SK-N-SH (cell line): ENCODE measurements around the gene KLHL42. TPM values are rescaled to one million over a fixed set of nuclear protein-coding genes. Genes with fewer than 3 reads are reported as not detected.

Experiments used
- CTCF ChIA-PET: fragments of 300-600, 350-600 bp; formaldehyde crosslinking; extraction: SDS; loops from one replicate; lab custom pipeline; 2021; lab: Yijun Ruan, JAX
- POLR2A ChIA-PET: fragments of 350-600 bp; sonication (Branson Sonifier 250); formaldehyde crosslinking; extraction: SDS; loops from one replicate; lab custom pipeline; 2020; ENCODE audit warnings: antibody characterized with exemption, inconsistent platforms; lab: Yijun Ruan, JAX
- DNase-seq: peaks from one replicate; pipeline ENCODE4 v3.0.0; 2012
- H2AFZ ChIP-seq: fragments of 200-600 bp; sonication (generic); 2 replicates; pipeline ENCODE4 v1.8.1; 2016; ENCODE audit warnings: antibody characterized with exemption, mild to moderate bottlenecking, low read depth
- H3F3A ChIP-seq: fragments of 200-600 bp; sonication (generic); replicated peaks from 2 replicates; pipeline ENCODE3; 2016; ENCODE audit warnings: antibody characterized with exemption, mild to moderate bottlenecking; ENCODE audit not compliant: insufficient read depth
- H3K27ac ChIP-seq, 2 experiments: fragments of 200-500 bp in 1 of 2; fragments of 200-600 bp in 1 of 2; sonication (Bioruptor generic) in 1 of 2; sonication (generic), shearing (Covaris generic) in 1 of 2; 2 replicates each; pipeline versions ENCODE4 v1.5.1 to v1.6.1; 2014 to 2016; ENCODE audit warnings: low read depth in 2 of 2, inconsistent platforms in 1 of 2, low read length in 1 of 2, mild to moderate bottlenecking in 1 of 2, mixed read lengths in 1 of 2
- H3K27me3 ChIP-seq: fragments of 200-600 bp; sonication (generic), shearing (Covaris generic); 2 replicates; pipeline ENCODE4 v1.6.1; 2016; ENCODE audit warnings: mixed run types; ENCODE audit not compliant: insufficient read depth
- H3K36me3 ChIP-seq, 2 experiments: fragments of 200-500 bp in 1 of 2; fragments of 200-600 bp in 1 of 2; sonication (Bioruptor generic) in 1 of 2; sonication (generic) in 1 of 2; replicated peaks in 1 of 2; 2 replicates each; pipeline versions ENCODE3 to v1.5.1; 2014 to 2016; ENCODE audit warnings: low read length in 1 of 2, mild to moderate bottlenecking in 1 of 2; ENCODE audit not compliant: insufficient read depth in 2 of 2, control insufficient read depth in 1 of 2
- H3K4me1 ChIP-seq, 2 experiments: fragments of 200-500 bp in 1 of 2; fragments of 200-600 bp in 1 of 2; sonication (Bioruptor generic) in 1 of 2; sonication (generic), shearing (Covaris generic) in 1 of 2; 2 replicates each; pipeline versions ENCODE4 v1.5.1 to v1.6.1; 2014 to 2016; ENCODE audit warnings: low read depth in 1 of 2, low read length in 1 of 2, mixed run types in 1 of 2; ENCODE audit not compliant: insufficient read depth in 2 of 2, control insufficient read depth in 1 of 2
- H3K4me2 ChIP-seq: fragments of 200-600 bp; sonication (generic), shearing (Covaris generic); 2 replicates; pipeline ENCODE4 v1.6.1; 2017; ENCODE audit warnings: mixed run types
- H3K4me3 ChIP-seq, 2 experiments: fragments of 200-500 bp in 1 of 2; fragments of 200-600 bp in 1 of 2; sonication (Bioruptor generic) in 1 of 2; sonication (generic), shearing (Covaris generic) in 1 of 2; 2 replicates each; pipeline versions ENCODE4 v1.5.1 to v1.8.1; 2014 to 2016; ENCODE audit warnings: low read depth in 2 of 2, inconsistent platforms in 1 of 2, low read length in 1 of 2, mild to moderate bottlenecking in 1 of 2, mixed read lengths in 1 of 2, moderate library complexity in 1 of 2
- H3K79me2 ChIP-seq: fragments of 200-600 bp; sonication (generic); 2 replicates; pipeline ENCODE4 v1.8.1; 2017; ENCODE audit warnings: mild to moderate bottlenecking; ENCODE audit not compliant: insufficient read depth
- H3K9ac ChIP-seq: fragments of 200-600 bp; sonication (generic); 2 replicates; pipeline ENCODE4 v1.6.1; 2017; ENCODE audit warnings: mixed run types
- H3K9me2 ChIP-seq: fragments of 200-600 bp; sonication (generic); 2 replicates; pipeline ENCODE4 v1.6.1; 2017; ENCODE audit warnings: mixed run types
- H3K9me3 ChIP-seq: fragments of 200-600 bp; sonication (generic); 2 replicates; pipeline ENCODE4 v1.6.1; 2017; ENCODE audit warnings: mixed run types, mild to moderate bottlenecking, moderate library complexity
- H4K20me1 ChIP-seq: fragments of 200-600 bp; sonication (generic); 2 replicates; pipeline ENCODE4 v1.6.1; 2017; ENCODE audit warnings: mild to moderate bottlenecking, mixed run types; ENCODE audit not compliant: insufficient read depth
- CHD2 ChIP-seq: fragments of 150-350 bp; IDR thresholded peaks from 2 replicates; pipeline ENCODE4 v1.6.1; 2018; ENCODE audit warnings: low read length; ENCODE audit not compliant: partially characterized antibody
- GABPA ChIP-seq: IDR thresholded peaks from 2 replicates; pipeline ENCODE4 v1.4.0; 2012; ENCODE audit warnings: low read depth, mild to moderate bottlenecking
- IRF3 ChIP-seq: fragments of 150-350 bp; IDR thresholded peaks from 2 replicates; pipeline ENCODE4 v1.6.1; 2016; ENCODE audit warnings: mild to moderate bottlenecking, low read depth, low read length
- MAX ChIP-seq: IDR thresholded peaks from 2 replicates; pipeline ENCODE4 v1.4.0; 2012; ENCODE audit warnings: low read depth
- PBX3 ChIP-seq: IDR thresholded peaks from 2 replicates; pipeline ENCODE4; 2012
- POLR2AphosphoS5 ChIP-seq: IDR thresholded peaks from 2 replicates; pipeline ENCODE4 v1.6.1; 2012; ENCODE audit warnings: low read depth, low read length
- REST ChIP-seq: IDR thresholded peaks from 2 replicates; pipeline ENCODE4 v1.6.1; 2012; ENCODE audit warnings: mild to moderate bottlenecking, low read depth, low read length, moderate library complexity
- ZBTB33 ChIP-seq: IDR thresholded peaks from 2 replicates; pipeline ENCODE4 v1.4.0; 2012; ENCODE audit warnings: low read depth, borderline replicate concordance
- WGBS: methylation state at CpG from one replicate; pipeline ENCODE4 v1.1.6; 2017; ENCODE audit warnings: low lambda C conversion rate; 5-methylcytosine and 5-hydroxymethylcytosine counted together
- polyA plus RNA-seq, 3 experiments: library from polyadenylated mRNA; depleted of rRNA; stranded (reverse); fragments of >200 nt; gene quantifications; 2 replicates each; pipeline ENCODE4 v1.2.3, GENCODE V29; 2012

KLHL42 gene
- polyA plus RNA-seq, 1 of the 3 experiments (the other 2 are of a cell fraction): 11.7 TPM

GRCh38 chr12:27817766-27818165 is 37.7 kb downstream of the KLHL42 start:
- Histone ChIP-seq H3K4me3 (no peak overlapping the region), H3K4me1 (peaks cover 4 to 21% of the 10 kb centered on the region in 2 experiments; a peak in 3 of 4 replicates), H3K79me2 (no peaks in the 10 kb centered on the region), H3F3A (peaks cover 6% of the 10 kb centered on the region), H4K20me1 (no peaks in the 10 kb centered on the region), H3K9me3 (no peaks in the 10 kb centered on the region), H3K27me3 (no peaks in the 10 kb centered on the region), H3K4me2 (no peak overlapping the region), H2AFZ (no peak overlapping the region), H3K36me3 (no peaks in the 10 kb centered on the region), H3K9me2 (no peaks in the 10 kb centered on the region), H3K27ac (peak overlapping the region in 1 of 2 experiments; percentile 91; a peak in 2 of 4 replicates), H3K9ac (no peak overlapping the region)
- ChIA-PET POLR2A (interaction anchor here (1.0 kb wide), 1 partner anchor 38 kb away, joined by 7 read pairs; the partner anchor contains the start of genes KLHL42 and MANSC4), CTCF (interaction anchor here (1.0 to 1.1 kb wide), 2 partner anchors 83 to 123 kb away, joined by 3 read pairs; no protein-coding TSS in a partner anchor)
- WGBS: 94% methylated on average over 4 of the region's 4 CpGs
- no peak for DNase-seq
- TF ChIP-seq ZBTB33 (no peak), GABPA (no peak), IRF3 (no peak), CHD2 (no peak), MAX (no peak), PBX3 (no peak), POLR2AphosphoS5 (no peak), REST (no peak)
